ENCODE data around the gene GOLM1. TPM values are rescaled to one million over a fixed set of nuclear protein-coding genes. Genes with fewer than 3 reads are reported as not detected.

GOLM1 gene
- total RNA-seq, 2 experiments from 2014 or later = 1.2 to 1.7 TPM

DNA sequence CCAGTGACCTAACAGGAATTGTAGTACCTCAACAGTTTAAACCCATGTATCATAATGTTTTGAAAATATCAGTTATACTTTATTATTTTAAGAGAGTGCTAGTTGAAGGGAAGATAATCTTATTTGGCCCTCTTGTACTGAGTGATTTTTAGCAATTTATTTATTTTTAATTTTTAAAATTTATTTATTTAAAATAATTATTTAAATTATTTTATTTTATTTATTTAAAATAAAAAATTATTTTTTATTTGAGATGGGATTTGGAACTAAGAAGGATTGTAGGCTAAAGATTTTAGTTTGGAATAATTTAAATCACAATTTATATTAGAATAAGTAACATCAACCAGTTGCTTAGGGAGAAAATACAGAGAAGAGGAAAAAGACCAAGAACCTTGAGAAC lies 104.3 kb downstream of the GOLM1 start:
- H3K9me3 Mint-ChIP-seq (ENCODE audit: insufficient read depth) = no peaks in the 10 kb centered on the region
- ATAC-seq = no peak
- ChIA-PET CTCF (no interaction called here), POLR2A (no interaction called here)
- no peak for DNase-seq
- no peak overlapping the region for H3K4me3 Mint-ChIP-seq
- H3K36me3 Mint-ChIP-seq (ENCODE audit: low read depth) = peaks cover 38% of the 10 kb centered on the region
- no peak overlapping the region for H3K27ac Mint-ChIP-seq
- no peaks in the 10 kb centered on the region for H3K4me1 Mint-ChIP-seq (ENCODE audit: low read depth)
- no peaks in the 10 kb centered on the region for H3K27me3 Mint-ChIP-seq (ENCODE audit: low read depth)

DNA sequence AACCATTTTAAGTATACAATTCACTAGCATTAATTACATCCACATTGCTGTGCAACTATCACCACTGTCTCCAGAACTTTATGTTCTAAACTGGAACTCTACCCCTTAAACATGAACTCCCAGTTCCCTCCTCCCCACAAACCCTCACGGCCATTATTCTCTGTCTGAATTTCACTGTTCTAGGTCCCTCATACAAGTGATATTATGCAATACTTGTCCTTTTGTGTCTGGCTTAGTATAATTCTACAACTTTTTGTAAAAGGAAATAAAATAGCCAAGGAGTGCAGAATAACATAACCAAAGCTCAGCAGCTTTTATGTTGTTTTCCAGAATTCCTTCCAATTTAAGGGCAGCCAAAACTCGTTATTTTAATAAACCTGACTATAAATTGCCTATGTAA lies 105.2 kb downstream of the GOLM1 start:
- no peaks in the 10 kb centered on the region for H3K4me1 Mint-ChIP-seq (ENCODE audit: low read depth)
- no peaks in the 10 kb centered on the region for H3K9me3 Mint-ChIP-seq (ENCODE audit: insufficient read depth)
- ChIA-PET POLR2A (no interaction called here), CTCF (no interaction called here)
- ATAC-seq (no peak), DNase-seq (no peak)
- H3K27ac Mint-ChIP-seq = no peak overlapping the region
- H3K36me3 Mint-ChIP-seq (ENCODE audit: low read depth) = peaks cover 41% of the 10 kb centered on the region
- H3K4me3 Mint-ChIP-seq = no peak overlapping the region
- H3K27me3 Mint-ChIP-seq (ENCODE audit: low read depth) = no peaks in the 10 kb centered on the region

DNA sequence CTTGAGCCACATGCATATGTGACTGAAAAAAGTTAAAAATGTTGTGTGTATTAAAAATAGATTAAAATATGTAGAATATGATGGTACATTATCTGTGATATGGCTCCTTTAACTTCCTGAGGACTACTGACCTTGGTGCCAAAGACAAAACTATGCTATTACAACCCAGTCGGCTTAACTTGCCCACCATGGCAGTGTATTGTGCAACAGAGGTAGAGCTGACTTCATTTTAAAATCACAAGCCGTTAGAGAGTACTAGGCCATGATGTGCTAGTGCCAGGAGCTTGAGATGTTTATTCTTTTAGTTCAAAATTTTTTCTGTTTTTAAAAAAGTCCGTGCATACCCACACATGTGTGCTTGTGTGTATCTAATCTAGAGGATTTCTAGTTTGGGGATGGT lies 112.1 kb downstream of the GOLM1 start:
- Mint-ChIP-seq H3K27ac (no peak overlapping the region), H3K27me3 (ENCODE audit: low read depth) (no peaks in the 10 kb centered on the region), H3K9me3 (ENCODE audit: insufficient read depth) (no peaks in the 10 kb centered on the region), H3K4me1 (ENCODE audit: low read depth) (no peaks in the 10 kb centered on the region), H3K36me3 (ENCODE audit: low read depth) (peaks cover 69% of the 10 kb centered on the region), H3K4me3 (no peak overlapping the region)
- CTCF ChIA-PET = no interaction called here
- DNase-seq (no peak), ATAC-seq (no peak)
- POLR2A ChIA-PET = interaction anchor here (0.5 kb wide), 1 partner anchor 55 kb away, joined by 3 read pairs; no protein-coding TSS in a partner anchor

DNA sequence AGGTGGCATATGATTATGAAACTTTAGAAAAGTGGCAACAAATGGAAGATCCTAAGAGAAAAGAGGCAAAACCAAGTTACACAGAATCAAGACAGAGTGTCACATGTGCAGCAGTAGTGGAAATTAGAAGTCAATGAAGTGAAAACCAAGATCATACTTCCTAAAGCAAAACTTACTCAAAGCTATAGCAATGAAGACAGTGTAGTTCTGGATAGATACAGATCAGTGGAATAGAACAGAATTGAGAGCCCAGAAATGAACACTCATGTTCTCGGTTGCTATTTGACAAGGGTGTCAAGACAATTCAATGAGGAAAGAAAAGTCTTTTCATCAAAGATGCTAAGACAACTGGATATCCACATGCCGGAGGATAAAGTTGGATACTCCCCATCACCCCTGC lies 114.9 kb downstream of the GOLM1 start:
- ATAC-seq = no peak

DNA sequence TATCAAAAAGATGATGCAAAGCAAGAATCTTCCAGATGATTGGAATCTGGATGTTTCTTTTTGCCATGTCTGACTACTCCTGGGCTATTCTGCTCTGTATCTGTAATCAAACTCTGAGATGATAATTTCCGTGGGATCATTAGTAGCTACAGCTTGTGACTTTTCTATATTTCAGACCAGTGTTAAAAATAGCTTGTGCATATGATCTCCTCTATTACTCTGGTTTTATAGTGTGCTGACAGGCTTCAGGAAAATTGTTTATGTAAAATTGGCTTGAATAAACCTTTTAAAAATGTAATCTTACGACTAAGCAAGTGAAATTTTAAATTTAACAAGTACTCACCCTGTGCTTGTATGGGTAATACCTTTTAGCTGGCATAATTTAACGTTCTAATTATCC lies 118.0 kb downstream of the GOLM1 start:
- Mint-ChIP-seq H3K9me3 (ENCODE audit: insufficient read depth) (no peaks in the 10 kb centered on the region), H3K4me3 (no peak overlapping the region), H3K27me3 (ENCODE audit: low read depth) (no peaks in the 10 kb centered on the region), H3K27ac (no peak overlapping the region), H3K36me3 (ENCODE audit: low read depth) (peaks cover 76% of the 10 kb centered on the region), H3K4me1 (ENCODE audit: low read depth) (no peaks in the 10 kb centered on the region)
- no peak for DNase-seq
- ChIA-PET CTCF (no interaction called here), POLR2A (no interaction called here)
- no peak for ATAC-seq

More for the DNA sequence above, 114.9 kb downstream of the GOLM1 start:
- peaks cover 73% of the 10 kb centered on the region for H3K36me3 Mint-ChIP-seq (ENCODE audit: low read depth)
- H3K4me1 Mint-ChIP-seq (ENCODE audit: low read depth) = no peaks in the 10 kb centered on the region
- H3K4me3 Mint-ChIP-seq = no peak overlapping the region
- ChIA-PET CTCF (no interaction called here), POLR2A (no interaction called here)
- no peaks in the 10 kb centered on the region for H3K27me3 Mint-ChIP-seq (ENCODE audit: low read depth)
- no peaks in the 10 kb centered on the region for H3K9me3 Mint-ChIP-seq (ENCODE audit: insufficient read depth)
- DNase-seq = no peak
- no peak overlapping the region for H3K27ac Mint-ChIP-seq

DNA sequence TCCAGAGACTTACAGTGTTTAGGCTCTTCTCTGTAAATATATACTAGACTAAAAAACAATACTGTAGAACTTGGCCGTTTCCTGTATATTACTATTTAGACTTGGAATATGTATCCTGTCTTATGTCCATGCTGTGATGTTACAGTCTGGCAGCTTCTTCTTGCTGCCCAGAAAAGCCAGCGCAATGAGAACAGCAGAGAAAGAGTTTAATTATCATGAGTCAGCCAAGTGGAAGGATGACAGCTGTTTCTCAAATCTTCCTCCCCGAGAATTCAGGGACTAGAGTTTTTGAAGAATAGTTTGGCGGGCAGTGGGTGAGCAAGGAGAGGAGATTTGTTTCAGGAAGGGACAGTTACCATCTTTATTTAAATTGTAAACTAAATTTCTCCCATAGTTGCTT lies 120.9 kb downstream of the GOLM1 start:
- H3K27ac Mint-ChIP-seq = no peak overlapping the region
- POLR2A ChIA-PET = no interaction called here
- CTCF ChIA-PET = no interaction called here
- no peaks in the 10 kb centered on the region for H3K9me3 Mint-ChIP-seq (ENCODE audit: insufficient read depth)
- no peak for ATAC-seq
- no peak overlapping the region for H3K4me3 Mint-ChIP-seq
- DNase-seq = no peak
- H3K36me3 Mint-ChIP-seq (ENCODE audit: low read depth) = peaks cover 60% of the 10 kb centered on the region
- H3K4me1 Mint-ChIP-seq (ENCODE audit: low read depth) = no peaks in the 10 kb centered on the region
- H3K27me3 Mint-ChIP-seq (ENCODE audit: low read depth) = no peaks in the 10 kb centered on the region

Other genes with a start within 250 kb of the GOLM1 start
- 10 to 100 TPM; 23.4 to 25.8 TPM for gene NAA35, start 158.4 kb downstream of the GOLM1 start, total RNA-seq
- under 1 TPM; 0.34 to 0.42 TPM for gene C9orf153, start 160.1 kb upstream of the GOLM1 start, total RNA-seq
- 10 to 100 TPM; 17.7 to 21.4 TPM for gene ISCA1, start 183.0 kb upstream of the GOLM1 start, total RNA-seq